ENCODE data around the gene PODXL2. TPM values are rescaled to one million over a fixed set of nuclear protein-coding genes. Genes with fewer than 3 reads are reported as not detected.
A peak's percentile ranks its signal among the peaks of the same experiment; 100 is the strongest.

The PODXL2 gene
- total RNA-seq, 2 experiments from 2014 or later, result 4.0 to 4.2 TPM

DNA sequence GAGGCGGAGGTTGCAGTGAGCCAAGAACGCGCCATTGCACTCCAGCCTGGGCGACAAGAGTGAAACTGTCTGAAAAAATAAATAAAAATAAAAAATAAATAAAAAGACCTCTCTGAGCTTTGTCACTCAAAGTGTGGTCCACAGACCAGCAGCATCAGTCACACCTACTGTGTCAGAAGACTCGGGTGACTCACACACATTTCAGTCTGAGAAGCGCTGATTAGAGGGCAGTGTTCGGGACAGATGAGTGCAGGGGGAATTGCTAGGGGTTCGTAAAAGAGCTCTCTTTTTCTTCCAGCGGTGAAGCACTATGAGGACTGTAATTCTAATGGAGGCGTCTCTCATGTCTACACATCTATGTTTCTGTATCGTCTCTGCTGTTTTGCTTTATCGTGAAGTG lies 5.7 kb downstream of the PODXL2 start:
- ATAC-seq (ENCODE audit: poor library complexity) (no peak), DNase-seq (no peak)
- H3K36me3 Mint-ChIP-seq (ENCODE audit: low read depth), result no peaks in the 10 kb centered on the region
- Histone ChIP-seq H3K4me1 (ENCODE audit: insufficient read depth, low read length) (peaks cover 24% of the 10 kb centered on the region), H3K27ac (ENCODE audit: low read depth in 1 of 2, low read length in 2 of 2) (no peak overlapping the region), H3K36me3 (ENCODE audit: insufficient read depth, low read length) (no peaks in the 10 kb centered on the region), H3K4me3 (ENCODE audit: low read length) (no peak overlapping the region), H3K27me3 (ENCODE audit: control insufficient read depth in 1 of 2, insufficient read depth in 2 of 2, low read length in 2 of 2) (peaks cover 8 to 11% of the 10 kb centered on the region in 2 experiments), H3K9me3 (ENCODE audit: control insufficient read depth in 1 of 2, insufficient read depth in 1 of 2, low read length in 2 of 2) (no peaks in the 10 kb centered on the region)
- H3K27ac Mint-ChIP-seq, result no peak overlapping the region
- no peak overlapping the region for H3K4me3 Mint-ChIP-seq
- POLR2A ChIA-PET, result interaction anchor here (1.4 kb wide), 1 partner anchor 38 kb away, joined by 4 read pairs; the partner anchor contains the start of gene ABTB1
- CTCF ChIA-PET, result no interaction called here
- no peaks in the 10 kb centered on the region for H3K9me3 Mint-ChIP-seq
- TF ChIP-seq, protein P1, sequence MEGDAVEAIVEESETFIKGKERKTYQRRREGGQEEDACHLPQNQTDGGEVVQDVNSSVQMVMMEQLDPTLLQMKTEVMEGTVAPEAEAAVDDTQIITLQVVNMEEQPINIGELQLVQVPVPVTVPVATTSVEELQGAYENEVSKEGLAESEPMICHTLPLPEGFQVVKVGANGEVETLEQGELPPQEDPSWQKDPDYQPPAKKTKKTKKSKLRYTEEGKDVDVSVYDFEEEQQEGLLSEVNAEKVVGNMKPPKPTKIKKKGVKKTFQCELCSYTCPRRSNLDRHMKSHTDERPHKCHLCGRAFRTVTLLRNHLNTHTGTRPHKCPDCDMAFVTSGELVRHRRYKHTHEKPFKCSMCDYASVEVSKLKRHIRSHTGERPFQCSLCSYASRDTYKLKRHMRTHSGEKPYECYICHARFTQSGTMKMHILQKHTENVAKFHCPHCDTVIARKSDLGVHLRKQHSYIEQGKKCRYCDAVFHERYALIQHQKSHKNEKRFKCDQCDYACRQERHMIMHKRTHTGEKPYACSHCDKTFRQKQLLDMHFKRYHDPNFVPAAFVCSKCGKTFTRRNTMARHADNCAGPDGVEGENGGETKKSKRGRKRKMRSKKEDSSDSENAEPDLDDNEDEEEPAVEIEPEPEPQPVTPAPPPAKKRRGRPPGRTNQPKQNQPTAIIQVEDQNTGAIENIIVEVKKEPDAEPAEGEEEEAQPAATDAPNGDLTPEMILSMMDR (IDR thresholded peaks at IDR 0.05), result no peak
- intact Hi-C loops (cut with DNase I, micrococcal nuclease), result no loop called here
- peaks cover 27% of the 10 kb centered on the region for H3K4me1 Mint-ChIP-seq (ENCODE audit: low read depth)
- H3K27me3 Mint-ChIP-seq, result peaks cover 30% of the 10 kb centered on the region

DNA sequence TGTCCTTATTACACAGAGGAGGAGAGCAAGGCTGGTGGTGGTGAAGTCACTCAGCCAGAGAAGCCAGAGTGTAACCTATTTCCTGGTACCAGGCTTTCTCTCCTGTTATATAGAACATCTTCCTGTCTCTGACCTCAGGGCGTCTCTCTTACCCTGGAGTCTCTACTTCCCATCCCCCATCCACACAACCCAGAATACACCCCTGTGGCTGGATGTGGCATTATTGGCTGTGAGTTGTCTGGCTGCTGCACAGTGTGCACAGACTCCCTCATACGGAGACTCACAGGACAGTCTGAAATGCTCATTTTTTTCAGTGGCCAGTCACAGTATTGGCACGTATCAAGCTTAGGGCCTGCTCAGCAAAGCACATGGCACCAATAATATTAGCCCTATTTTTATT lies 8.6 kb downstream of the PODXL2 start:
- intact Hi-C loops (cut with DNase I, micrococcal nuclease), result no loop called here

DNA sequence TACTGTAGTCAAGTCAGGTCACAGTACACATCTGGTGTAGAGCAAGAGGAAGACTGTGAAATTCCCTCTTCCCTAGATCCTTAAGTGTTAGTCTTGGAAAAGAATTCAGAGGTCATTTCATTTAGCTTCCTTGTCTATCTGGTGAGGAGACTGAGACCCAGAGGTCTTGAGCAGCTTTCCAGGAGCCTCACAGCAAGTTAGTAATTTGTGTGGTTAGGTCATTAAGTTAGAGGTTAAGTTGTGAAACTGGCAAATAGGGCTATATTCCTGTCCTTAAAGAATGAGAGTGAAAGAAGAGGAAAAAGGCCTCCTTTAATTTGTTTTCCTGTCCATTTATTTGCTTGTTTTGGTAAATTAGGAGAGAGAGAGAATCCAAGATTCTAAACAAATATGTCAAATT lies 9.0 kb downstream of the PODXL2 start:
- Mint-ChIP-seq H3K27me3 (peaks cover 8% of the 10 kb centered on the region), H3K36me3 (ENCODE audit: low read depth) (no peaks in the 10 kb centered on the region), H3K4me3 (no peak overlapping the region), H3K9me3 (no peaks in the 10 kb centered on the region), H3K4me1 (ENCODE audit: low read depth) (peaks cover 10% of the 10 kb centered on the region), H3K27ac (no peak overlapping the region)
- peaks cover 10% of the 10 kb centered on the region for H3K4me1 ChIP-seq (ENCODE audit: insufficient read depth, low read length)
- no peak overlapping the region for H3K4me3 ChIP-seq (ENCODE audit: low read length)
- H3K27me3 ChIP-seq (ENCODE audit: control insufficient read depth in 1 of 2, insufficient read depth in 2 of 2, low read length in 2 of 2), result no peaks in the 10 kb centered on the region
- CTCF ChIA-PET, result interaction anchor here (1.0 kb wide), 1 partner anchor 63 kb away, joined by 4 read pairs; no protein-coding TSS in a partner anchor
- intact Hi-C loops (cut with DNase I, micrococcal nuclease), result no loop called here
- no peak for DNase-seq
- POLR2A ChIA-PET, result no interaction called here
- no peaks in the 10 kb centered on the region for H3K36me3 ChIP-seq (ENCODE audit: insufficient read depth, low read length)
- H3K9me3 ChIP-seq (ENCODE audit: control insufficient read depth in 1 of 2, insufficient read depth in 1 of 2, low read length in 2 of 2), result no peaks in the 10 kb centered on the region
- TF ChIP-seq, protein P1 (IDR thresholded peaks at IDR 0.05), result no peak
- H3K27ac ChIP-seq (ENCODE audit: low read depth in 1 of 2, low read length in 2 of 2), result no peak overlapping the region
- no peak for ATAC-seq (ENCODE audit: poor library complexity)

More for the DNA sequence above, 8.6 kb downstream of the PODXL2 start:
- Mint-ChIP-seq H3K4me3 (no peak overlapping the region), H3K27me3 (peaks cover 8% of the 10 kb centered on the region), H3K9me3 (no peaks in the 10 kb centered on the region), H3K27ac (no peak overlapping the region), H3K36me3 (ENCODE audit: low read depth) (no peaks in the 10 kb centered on the region), H3K4me1 (ENCODE audit: low read depth) (peaks cover 10% of the 10 kb centered on the region)
- H3K27me3 ChIP-seq (ENCODE audit: control insufficient read depth in 1 of 2, insufficient read depth in 2 of 2, low read length in 2 of 2), result no peaks in the 10 kb centered on the region
- POLR2A ChIA-PET, result no interaction called here
- CTCF ChIA-PET, result interaction anchor here (1.0 kb wide), 1 partner anchor 63 kb away, joined by 4 read pairs; no protein-coding TSS in a partner anchor
- DNase-seq (peak in 4 of 14 experiments; percentile 7 to 58 (median 47)), ATAC-seq (ENCODE audit: poor library complexity) (peak; percentile 95)
- no peak overlapping the region for H3K27ac ChIP-seq (ENCODE audit: low read depth in 1 of 2, low read length in 2 of 2)
- no peak overlapping the region for H3K4me3 ChIP-seq (ENCODE audit: low read length)
- H3K4me1 ChIP-seq (ENCODE audit: insufficient read depth, low read length), result peaks cover 10% of the 10 kb centered on the region
- no peaks in the 10 kb centered on the region for H3K9me3 ChIP-seq (ENCODE audit: control insufficient read depth in 1 of 2, insufficient read depth in 1 of 2, low read length in 2 of 2)
- no peaks in the 10 kb centered on the region for H3K36me3 ChIP-seq (ENCODE audit: insufficient read depth, low read length)
- TF ChIP-seq, protein P1 (IDR thresholded peaks at IDR 0.05), result no peak

Measured in CD4-positive, alpha-beta T cell (primary cell).